NCI-H510A (cell line): ENCODE data around the gene NR1I3.
A peak's percentile ranks its signal among the peaks of the same experiment; 100 is the strongest.

Experiments used
- DNase-seq: peaks from one replicate; lab custom pipeline; 2025; lab: John Stamatoyannopoulos, UW

The NR1I3 gene

GRCh38 chr1:161195171-161195570 lies 42.8 kb downstream of the NR1I3 start:
- DNase-seq, result no peak

- no peak for DNase-seq
Observed at GRCh38 chr1:161193561-161194235, 44.3 kb downstream of the NR1I3 start.

GRCh38 chr1:161192476-161193465 lies 45.2 kb downstream of the NR1I3 start:
- DNase-seq, result peak; percentile 48

GRCh38 chr1:161191971-161192370 lies 46.0 kb downstream of the NR1I3 start:
- no peak for DNase-seq

- DNase-seq, result no peak
Observed at GRCh38 chr1:161190962-161191521, 47.0 kb downstream of the NR1I3 start.

GRCh38 chr1:161189036-161189435 lies 49.0 kb downstream of the NR1I3 start:
- DNase-seq, result no peak

GRCh38 chr1:161188381-161188780 lies 49.6 kb downstream of the NR1I3 start:
- no peak for DNase-seq

GRCh38 chr1:161187311-161187710 lies 50.7 kb downstream of the NR1I3 start:
- no peak for DNase-seq

GRCh38 chr1:161185732-161186311 lies 52.2 kb downstream of the NR1I3 start:
- no peak for DNase-seq

- DNase-seq, result no peak
Observed at GRCh38 chr1:161185282-161185682, 52.7 kb downstream of the NR1I3 start.

GRCh38 chr1:161182214-161182613 lies 55.8 kb downstream of the NR1I3 start:
- DNase-seq, result no peak

GRCh38 chr1:161180639-161181038 lies 57.4 kb downstream of the NR1I3 start:
- DNase-seq, result no peak

GRCh38 chr1:161179698-161180097 lies 58.3 kb downstream of the NR1I3 start:
- DNase-seq, result no peak
